T-helper 1 cell (primary cell): ENCODE results near the gene MYL6.

Source experiments
- DNase-seq, 5 donors: peaks; one replicate each; pipeline ENCODE4 v3.0.0-alpha.2; 2012 to 2020
- total RNA-seq, 4 donors: gene quantifications; one replicate each; lab custom pipeline; 2026; lab: John Stamatoyannopoulos, UW

Gene MYL6
- 330 to 426 (median 342) reads per million in 4 donors for total RNA-seq

DNA sequence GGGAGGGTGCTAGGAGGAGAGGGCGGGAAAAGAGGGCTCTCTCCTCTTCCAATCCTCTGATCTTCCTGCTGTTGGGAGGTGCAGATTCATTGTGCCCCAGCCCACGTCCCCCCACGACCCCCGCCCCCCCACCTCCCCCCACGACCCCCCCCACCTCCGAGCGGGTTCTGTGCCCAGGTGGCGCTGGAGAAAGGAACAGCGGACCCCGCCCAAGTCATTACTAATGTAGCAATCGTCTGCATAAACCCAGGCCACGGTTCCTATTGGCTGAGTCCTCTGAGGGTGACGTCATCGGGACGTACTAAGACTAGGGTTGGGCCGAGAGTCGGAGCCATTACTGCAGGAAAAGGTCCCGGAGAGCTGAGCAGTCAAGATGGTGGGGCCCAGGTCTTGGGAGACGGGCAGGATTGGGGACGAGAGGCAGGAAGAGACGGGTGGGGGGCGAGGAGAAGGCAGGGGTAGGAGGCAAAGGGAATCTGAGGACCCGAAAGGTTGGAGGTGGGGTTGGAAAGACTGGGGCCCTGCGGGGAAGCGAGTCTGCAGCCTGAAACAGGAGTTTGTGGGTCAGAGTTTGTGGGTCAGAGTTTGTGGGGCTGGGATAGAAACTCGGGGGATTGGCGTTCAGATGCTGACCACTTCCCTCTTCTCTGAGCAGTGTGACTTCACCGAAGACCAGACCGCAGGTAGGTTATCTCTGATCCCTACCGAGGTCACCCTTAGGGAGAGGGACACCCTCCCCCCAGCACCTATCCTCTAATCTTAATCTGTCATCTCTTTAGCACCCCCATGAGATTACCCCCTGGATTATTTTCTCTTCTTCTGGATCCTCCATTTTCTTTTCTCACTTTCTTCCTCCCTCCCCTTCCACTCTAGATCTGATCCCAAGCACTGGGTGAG is at the start of gene MYL6:
MYL6 (plus strand) TSS at position 331 of the 897 bp plus-strand sequence; CDS start at position 374, 43 bp downstream.
- DNase-seq, result peak; percentile 78 to 96 (median 88)

DNA sequence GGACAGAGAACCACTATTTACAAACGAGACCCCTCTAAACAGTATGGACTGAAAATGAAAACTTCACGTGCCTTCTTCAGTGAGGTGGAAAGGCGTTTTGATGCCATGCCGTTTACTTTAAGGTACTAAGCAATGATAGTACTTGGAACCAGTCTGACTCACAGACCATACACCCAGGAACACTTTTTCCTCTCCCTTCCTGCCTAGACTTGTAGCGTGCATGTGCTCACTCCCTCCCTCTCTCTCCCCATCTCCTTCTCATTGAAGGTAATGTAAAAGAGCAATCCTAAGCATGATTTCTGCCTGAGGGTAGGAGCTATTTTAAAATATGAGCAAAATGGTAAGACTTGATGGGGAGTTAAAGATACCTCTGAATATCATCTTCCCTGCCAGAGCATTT is 47.6 kb upstream of the MYL6 start:
- no peak for DNase-seq

DNA sequence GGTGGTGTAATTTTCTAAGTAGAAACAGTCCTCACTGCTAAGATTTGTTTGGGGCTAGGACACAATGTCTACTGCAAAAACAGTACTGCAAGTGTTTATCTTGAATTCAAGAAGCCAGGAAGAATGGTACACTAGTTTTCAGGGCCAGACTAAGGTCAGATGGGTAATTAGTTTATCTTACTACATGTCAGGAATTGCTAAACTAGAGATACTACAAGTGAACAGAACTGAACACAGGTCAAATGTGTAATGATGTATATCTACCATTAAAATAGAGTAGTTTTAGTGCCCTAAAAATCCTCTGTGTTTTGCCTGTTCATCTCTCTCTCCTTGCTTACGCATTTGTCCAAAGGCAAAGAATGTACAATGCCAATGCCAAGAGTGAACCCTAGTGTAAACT is 44.1 kb upstream of the MYL6 start:
- DNase-seq, result no peak

DNA sequence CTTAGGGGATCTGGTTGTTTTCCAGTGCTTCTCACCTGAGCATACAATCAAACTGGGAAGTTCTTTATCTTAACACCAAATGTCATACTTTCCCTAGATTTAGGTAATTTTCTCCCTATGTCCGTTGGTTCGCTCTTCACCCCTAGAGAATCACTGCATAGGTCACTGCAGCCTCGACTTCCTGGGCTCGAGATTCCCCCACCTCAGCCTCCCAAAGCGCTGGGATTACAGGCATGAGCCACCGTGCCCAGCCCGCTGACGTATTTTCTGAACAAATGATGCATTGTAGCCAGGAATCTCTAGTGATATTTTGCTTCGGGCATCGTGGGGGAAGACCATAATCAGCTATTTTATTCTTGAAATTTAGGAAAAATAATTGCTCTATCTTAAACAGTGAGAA is 42.8 kb upstream of the MYL6 start:
- no peak for DNase-seq

DNA sequence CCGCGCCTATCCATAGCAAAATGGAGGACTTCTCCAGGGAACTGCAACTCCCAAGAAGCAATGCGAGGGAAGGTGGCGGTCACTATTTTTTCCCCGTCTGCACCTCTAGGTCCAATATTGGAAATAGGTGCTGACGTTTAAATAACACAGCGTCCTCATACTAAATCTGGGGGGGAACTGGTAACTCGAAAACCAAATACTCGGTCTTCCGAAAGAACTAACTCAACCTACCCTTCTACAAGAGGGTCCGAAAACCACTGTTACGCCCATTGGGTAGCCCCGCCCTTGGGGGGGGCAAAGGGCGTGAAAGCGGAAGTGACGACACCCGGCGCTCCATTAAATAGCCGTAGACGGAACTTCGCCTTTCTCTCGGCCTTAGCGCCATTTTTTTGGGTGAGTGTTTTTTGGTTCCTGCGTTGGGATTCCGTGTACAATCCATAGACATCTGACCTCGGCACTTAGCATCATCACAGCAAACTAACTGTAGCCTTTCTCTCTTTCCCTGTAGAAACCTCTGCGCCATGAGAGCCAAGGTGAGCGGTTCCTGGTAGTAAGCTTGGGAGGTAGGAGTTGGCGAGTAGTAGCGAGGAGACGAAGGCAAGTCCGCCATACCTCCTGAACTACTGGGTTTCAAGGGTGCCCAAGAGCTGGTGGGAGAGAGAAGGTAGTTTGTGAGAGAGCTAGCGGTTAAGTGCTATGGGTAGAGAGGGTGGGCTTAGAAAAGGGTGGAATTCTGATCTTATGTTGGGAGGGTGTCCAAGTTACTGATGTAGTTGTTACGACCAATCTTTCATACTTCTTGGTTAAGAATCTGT is 41.7 kb upstream of the MYL6 start, which contains the start of gene RPL41:
RPL41 (plus strand) TSS at position 367 of the 815 bp plus-strand sequence.
- peak; percentile 77 to 95 (median 85) for DNase-seq

DNA sequence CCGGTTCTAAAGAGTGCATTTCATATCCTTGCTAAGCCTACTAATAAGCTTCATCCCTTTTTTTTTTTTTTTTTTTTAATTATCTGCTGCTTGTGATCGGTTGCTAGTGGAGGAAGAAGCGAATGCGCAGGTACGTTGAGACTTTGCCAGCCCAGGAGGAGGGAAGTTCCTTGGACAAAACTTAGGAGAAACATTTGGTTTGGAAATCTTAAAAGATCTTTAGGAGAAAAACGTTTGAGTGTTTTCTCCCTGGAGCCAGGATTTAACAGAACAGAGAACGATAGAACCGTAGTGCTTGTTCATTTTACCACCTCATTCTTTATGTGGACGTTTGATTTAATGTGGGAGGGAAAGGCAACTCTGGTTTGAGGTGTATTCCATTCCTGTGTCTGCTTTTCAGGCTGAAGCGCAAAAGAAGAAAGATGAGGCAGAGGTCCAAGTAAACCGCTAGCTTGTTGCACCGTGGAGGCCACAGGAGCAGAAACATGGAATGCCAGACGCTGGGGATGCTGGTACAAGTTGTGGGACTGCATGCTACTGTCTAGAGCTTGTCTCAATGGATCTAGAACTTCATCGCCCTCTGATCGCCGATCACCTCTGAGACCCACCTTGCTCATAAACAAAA is 41.0 kb upstream of the MYL6 start:
- DNase-seq, result peak in 1 of 5 donors; percentile 15

DNA sequence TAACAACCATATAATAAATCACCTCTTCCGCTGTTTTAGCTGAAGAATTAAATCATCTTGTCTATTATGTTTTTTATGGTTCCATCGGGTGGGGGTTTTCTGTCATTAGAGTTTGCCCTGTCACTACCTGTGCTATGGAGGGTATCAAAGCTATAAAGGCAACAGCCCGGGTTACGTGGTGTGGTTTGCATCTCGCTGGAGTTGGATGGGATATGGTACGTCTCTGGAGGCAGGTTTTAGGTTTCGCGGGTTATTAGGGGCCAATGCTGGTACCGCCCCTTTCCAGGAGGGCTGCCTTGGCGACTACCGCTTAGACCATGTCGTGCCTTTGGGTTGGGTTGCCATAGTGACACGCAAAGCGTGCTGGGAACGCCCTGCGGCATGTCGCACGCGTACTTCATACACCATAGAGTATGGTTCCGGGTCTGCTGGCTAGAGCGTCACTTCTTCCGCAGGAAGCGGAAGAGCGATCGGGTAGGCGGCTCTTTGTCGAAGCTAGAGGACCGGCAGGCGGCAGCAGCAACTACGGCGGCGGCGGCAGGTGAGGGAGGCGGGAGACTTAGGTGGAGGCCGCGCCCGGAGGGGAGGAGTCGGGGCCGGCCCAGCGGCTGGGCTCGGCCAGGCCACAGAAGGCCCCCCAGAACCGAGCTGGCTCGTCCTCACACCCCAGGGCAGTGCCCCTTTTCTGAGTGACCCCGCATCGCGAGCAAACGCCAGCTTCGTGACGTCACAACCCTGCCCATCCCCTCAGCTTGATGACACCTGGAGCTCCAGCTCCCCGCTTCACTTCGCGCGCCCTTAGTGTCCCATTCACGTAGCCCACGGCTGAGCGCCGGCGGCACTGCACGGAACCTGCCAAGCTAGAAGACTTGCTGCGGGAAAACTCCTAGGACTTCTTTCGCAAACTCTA is 40.1 kb upstream of the MYL6 start, which contains the start of gene ZC3H10:
ZC3H10 (plus strand) TSS at position 489 of the 910 bp plus-strand sequence. CDS start 2,297 bp downstream, outside the sequence.
- peak; percentile 94 to 100 (median 96) for DNase-seq

DNA sequence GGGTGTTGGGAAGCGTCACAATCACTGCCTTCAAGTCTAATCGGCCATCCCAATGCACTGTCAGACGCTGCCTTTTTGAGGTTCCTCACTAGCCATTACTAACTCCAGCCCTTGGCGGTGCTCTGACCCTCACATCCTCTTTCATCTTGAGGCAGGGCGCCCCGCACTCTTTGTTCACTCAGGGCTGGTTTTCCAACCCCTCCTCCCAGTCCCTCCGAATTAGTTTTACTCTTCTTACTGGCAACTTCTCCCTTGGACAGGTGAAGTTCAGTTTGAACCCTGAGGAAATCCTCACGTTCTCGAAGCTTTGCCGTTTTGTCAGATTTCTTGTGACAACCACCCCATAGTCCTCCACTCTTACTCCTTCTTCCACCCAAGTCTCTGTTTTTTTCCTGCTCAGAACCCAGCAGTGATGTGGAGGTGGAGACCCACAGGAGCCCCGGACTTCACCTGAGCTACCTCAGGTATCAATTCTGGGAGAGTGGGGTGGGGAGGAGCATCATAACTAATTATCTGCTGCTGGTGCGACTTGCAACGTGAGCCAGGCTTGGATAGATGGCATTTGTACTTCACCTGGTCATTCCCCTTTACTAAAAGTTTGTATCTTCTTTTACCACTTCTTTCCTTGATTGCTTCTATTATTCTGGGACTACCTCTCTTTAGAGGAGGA is 39.3 kb upstream of the MYL6 start:
- no peak for DNase-seq

DNA sequence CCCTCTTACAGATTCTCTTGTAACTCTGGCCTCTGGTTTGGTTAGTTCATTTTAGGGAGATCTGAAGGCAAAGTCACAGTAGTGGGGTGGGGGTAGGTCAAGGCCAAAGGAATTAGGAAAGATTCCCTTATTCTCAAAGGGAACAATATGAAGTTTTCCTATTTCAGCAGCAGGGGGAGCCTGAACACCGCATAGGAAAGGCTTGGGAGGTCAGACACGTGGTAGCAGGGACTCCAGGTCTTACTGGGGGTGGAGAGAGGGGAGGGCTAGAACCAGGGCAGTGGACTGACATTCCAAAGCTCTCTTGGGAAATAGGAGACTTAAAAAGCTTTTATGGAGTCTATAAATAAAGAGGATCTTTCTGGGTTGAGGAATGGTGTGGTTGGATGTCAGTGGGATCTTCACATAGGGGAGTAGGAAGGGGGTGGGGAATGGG is 38.8 kb upstream of the MYL6 start:
- DNase-seq, result peak in 4 of 5 donors; percentile 32 to 68 (median 49)

DNA sequence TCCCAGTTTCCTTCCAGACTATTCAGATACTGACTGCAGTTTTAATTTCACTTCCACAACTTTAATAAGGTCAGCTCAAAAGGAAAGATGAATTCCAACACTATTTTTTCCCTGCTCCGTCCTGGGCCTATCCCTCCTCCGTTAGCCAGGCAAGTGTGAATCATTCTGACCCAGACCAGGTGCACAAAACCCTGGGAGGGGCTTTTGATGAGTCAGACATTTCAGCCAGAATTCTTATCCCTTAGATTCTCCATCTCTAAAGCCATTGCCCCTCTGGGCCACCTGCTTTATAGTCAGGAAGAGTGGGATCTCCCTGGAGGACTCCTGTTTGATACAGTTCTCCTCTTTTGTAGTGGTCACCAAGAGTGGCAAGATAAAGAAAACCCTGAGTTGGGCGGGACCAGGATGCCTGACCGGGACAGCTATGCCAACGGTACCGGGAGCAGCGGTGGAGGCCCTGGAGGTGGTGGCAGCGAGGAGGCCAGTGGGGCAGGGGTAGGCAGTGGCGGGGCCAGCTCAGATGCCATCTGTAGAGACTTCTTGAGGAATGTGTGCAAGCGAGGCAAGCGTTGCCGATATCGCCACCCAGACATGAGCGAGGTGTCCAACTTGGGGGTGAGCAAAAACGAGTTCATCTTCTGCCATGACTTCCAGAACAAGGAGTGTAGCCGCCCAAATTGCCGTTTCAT is 37.9 kb upstream of the MYL6 start:
- no peak for DNase-seq

DNA sequence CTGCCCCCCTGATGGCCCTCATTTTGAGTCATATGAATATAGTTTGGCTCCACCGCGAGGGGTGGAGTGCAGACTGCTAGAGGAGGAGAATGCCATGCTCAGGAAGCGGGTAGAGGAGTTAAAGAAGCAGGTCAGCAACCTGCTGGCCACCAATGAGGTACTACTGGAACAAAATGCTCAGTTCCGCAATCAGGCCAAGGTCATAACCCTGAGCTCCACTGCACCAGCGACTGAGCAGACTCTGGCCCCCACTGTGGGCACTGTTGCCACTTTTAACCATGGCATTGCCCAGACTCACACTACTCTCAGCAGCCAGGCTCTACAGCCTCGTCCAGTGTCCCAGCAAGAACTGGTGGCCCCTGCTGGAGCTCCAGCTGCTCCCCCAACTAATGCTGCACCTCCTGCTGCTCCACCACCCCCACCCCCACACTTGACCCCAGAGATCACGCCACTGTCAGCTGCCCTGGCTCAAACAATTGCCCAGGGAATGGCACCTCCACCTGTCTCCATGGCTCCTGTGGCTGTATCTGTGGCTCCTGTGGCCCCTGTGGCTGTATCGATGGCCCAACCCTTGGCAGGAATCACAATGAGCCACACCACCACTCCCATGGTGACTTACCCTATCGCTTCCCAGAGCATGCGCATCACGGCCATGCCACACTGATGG is 36.8 kb upstream of the MYL6 start:
- DNase-seq, result no peak

DNA sequence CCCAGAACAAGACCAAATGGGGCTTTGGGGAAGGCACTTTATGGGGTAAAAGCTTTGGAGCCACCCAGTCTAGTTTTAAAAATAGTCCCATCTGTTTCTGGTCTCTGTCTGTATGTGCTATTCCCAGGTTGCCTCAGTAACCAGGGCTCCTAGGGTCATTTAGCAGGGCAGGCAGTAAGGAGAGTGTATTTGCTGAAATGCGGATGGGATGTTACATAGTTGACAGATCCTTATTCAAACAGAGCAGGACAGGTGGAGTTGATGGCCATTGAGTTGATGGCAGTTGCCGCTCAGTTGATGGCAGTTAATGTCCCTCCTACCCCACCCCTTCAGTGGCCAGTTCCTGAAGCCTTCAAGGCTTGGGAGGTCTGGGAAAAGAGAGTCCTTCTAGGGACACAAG is 35.5 kb upstream of the MYL6 start:
- no peak for DNase-seq

DNA sequence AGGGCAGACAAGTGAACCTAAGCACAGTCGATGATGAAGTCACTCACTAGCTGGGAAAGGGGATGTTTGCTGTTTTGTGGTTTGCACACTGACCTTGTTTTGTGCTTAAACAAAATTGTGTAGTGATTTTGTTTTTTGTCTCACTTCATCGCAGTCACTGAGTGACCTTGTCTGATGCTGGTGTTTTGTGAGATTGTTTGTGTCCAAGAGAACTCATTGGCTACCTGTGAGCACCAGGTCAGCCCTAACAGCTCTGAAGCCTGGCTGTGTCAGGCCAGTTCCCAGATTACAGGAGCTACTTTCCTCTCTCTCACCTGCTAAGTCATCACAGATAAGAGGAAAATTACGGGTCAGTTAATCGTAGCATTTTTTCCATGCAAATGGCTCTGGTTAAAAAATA is 34.0 kb upstream of the MYL6 start:
- DNase-seq, result no peak

DNA sequence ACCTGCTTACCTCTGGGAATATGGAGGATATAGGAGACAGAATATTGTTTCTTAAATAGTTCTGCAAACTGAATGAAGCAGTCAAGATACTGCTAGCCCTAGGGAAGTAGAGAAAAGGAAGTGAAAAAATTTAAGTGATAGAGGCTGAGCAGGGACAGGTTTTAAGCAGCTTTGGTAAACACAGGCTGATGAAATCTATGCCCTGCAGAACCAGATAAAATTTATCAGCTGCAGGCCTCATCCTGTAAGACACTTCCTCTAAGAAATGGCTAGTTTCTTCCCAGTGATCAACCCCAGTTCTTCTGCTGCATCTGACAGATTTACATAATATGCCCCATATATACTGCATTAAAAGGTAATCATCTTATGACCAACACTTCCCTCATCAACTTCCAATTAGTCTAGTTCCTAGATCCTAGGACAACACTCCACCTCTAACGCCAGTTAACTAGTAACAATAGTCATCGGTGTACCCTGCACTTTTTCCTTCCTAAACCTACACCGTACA is 31.4 kb upstream of the MYL6 start:
- peak in 1 of 5 donors; percentile 53 for DNase-seq

DNA sequence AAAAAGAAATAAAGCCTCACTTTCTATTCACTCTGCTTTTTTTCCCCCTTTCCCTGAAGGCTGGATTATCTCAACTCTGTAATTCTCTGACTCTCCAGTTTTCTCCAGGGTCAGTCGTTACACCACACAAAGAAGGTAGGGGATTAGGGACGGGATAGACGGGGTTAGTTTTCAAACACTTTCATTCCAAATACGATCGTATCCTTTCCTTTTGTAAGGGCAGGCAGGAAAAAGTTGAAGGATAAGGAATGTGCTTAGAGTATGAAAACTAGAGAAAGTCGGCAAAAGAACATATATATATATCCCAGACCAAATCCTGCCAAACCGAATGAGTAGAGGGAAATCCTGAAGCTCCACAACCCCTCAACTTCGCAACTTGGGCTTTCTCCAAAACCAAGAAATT is 30.7 kb upstream of the MYL6 start:
- DNase-seq, result no peak

DNA sequence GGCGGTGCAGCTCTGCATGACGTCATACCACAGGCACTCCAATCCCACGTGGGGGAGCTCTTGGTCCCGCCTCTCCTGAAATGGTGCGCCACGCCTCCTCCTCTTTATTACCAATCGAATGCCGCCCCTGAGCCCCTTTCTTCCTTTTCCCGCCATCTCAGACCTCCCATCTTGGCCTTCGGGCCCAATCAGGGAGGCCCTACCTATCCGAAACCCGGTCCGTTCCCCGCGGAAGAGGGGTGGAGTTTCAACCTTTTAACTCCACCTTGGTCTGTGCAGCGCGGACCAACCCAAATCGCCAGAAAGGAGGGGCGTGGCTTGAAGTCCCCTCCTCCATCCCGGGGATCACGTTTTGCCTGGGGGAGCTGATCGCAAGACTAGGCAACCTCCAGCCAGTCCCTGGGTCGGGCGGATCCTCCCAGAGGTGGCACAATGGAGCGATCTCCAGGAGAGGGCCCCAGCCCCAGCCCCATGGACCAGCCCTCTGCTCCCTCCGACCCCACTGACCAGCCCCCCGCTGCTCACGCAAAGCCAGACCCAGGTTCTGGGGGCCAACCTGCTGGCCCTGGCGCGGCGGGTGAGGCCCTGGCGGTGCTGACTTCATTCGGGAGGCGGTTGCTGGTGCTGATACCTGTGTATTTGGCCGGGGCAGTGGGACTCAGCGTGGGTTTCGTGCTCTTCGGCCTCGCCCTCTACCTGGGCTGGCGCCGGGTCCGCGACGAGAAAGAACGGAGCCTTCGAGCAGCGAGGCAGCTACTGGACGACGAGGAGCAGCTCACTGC is 30.1 kb upstream of the MYL6 start, which contains the start of gene ESYT1:
ESYT1 (plus strand) TSS at position 380 of the 782 bp plus-strand sequence; CDS start at position 433, 53 bp downstream.
- peak; percentile 94 to 100 (median 97) for DNase-seq

DNA sequence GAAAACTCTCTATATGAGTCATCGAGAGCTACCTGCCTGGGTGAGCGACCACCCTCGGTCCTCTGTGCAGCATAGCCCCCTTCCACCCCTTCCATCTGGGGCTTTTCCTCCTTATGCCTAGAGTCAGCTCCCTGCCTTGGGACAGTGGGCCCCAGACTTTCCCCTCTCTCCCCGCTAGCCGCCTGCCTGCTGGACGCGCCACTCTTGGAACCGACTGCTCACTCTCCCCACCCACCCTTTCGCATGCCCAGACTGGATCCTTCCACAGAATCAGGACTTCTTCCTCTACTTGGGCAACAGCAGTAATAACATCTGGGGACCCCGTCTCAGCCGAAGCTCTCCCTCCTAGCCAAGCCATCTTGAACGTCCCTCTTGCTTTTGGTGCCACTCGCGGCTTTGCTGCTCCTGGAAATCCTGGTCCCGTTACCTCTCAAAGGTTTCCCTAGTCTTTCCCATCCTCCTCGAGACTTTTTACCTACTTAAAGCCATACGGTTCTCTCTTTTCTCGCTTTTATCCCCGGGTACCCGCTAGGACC is 29.4 kb upstream of the MYL6 start:
- peak in 1 of 5 donors; percentile 21 for DNase-seq
